HG03354 (cell line): Measurements from ENCODE around the gene ELOA2.
"Not testable (repeated sequence)": the region's sequence is repeated elsewhere in the genome, so short reads cannot be mapped to it uniquely, and the experiment has no call there.

Experiments
- ATAC-seq: cut with Tn5 transposase; IDR thresholded peaks from one replicate; pipeline ENCODE4 v1.9.1; 2021; ENCODE audit warnings: mild to moderate bottlenecking; ENCODE audit not compliant: unreplicated experiment, poor library complexity, severe bottlenecking

Gene ELOA2

DNA sequence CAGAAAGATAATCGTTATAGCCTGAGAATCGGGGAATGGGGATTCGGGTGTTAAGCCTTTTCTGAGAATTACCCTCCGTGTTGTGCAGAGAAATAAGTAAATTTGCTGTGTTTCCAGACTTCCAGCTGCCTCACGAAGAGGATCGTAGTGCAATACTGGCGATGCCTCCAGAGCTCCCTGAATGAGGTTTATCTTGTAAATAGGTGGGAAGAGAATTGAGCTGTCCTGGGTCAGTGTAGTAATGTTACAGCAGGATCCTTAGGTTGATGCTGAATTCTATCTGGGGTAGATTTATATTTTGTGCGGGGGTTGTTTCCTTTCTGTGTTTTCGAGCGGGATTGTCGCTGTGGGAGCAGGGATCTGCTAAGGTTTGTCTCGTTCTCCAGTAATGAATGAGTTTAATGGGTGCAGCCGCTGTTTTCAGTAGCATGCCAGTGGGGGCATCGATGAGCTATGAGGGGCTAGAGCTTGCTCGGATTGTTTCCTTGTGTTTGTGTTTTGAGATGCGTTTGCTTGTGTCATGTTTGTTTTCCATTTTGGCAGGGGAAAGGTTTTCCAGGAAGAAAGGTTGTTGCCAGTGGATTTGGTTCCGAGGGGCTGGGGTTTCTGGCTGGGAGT, 9.8 kb downstream of the ELOA2 start:
- ATAC-seq, result not testable (repeated sequence)

DNA sequence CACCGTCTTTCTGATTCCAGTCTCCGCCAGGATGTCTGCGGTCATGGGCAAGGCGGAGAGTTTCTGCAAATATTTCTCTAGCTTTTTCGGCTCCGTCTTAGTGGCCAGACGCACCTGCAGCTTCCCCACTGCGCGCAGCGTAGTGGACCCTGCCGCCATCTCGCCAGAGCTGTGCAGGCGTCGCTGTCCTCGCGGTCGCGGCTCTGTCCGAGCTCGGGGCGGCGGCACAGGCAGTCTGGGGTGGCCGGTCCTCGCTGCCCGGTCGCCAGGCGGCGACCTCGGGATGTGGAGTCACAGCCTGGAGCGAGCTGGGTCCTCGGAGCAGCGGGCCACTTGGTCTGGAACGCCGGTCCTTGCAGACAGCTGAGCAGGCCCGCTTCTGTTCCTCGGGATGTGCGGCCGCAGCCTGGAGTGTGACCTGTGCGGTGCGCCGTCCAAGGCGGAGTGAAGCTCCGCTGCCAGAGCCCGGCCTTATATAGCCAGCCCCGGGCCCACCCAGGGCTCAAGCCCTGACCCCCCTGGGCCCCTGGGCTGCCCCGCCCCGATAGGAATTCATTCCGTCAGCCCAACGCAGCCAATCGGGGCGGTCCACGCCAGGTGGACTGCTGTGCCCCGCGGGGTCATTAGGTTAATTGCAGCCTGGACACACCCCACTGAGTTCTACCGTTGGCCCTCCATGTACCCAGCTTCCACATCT, 11.5 kb downstream of the ELOA2 start:
- not testable (repeated sequence) for ATAC-seq

DNA sequence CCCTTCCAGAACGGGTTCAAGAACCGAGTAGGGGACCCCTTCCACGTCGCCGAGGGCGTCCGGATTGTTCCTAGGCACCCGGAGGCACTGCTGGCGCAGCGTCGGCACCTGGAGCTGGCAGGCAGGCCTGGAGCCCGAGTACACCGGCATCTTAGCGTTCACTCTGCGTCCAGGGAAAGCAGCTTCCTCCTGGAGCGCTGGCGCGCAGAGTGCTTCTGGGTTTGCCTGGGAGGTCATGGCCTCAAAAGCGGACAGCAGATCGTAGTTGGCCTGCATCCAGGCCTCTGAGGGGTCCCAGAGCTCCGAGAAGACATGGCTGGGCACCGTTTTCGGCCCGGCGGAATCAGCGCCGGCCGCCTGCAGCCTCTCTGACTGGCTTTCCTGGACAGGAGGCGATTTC, 12.6 kb downstream of the ELOA2 start:
- not testable (repeated sequence) for ATAC-seq

- ATAC-seq, result not testable (repeated sequence)
These were observed 14.7 kb downstream of the ELOA2 start for GRCh38 chr18:47020757-47021156.

GRCh38 chr18:47019870-47020269, 15.6 kb downstream of the ELOA2 start:
- not testable (repeated sequence) for ATAC-seq
